GM12878 (cell line): ENCODE results near the gene FOXL3.

ENCODE experiments used
- CTCF ChIP-seq, 3 experiments: IDR thresholded peaks in 2 of 3; conservative IDR thresholded peaks in 1 of 3; 2 replicates each; pipeline ENCODE4 v1.5.1; 2011; ENCODE audit warnings: low read depth in 3 of 3, low read length in 3 of 3, mild to moderate bottlenecking in 3 of 3, control low read depth in 2 of 3, moderate library complexity in 2 of 3, inconsistent platforms in 1 of 3, mixed read lengths in 1 of 3; ENCODE audit not compliant: control insufficient read depth in 2 of 3, insufficient read depth in 1 of 3; ENCODE audit errors: extremely low read depth in 1 of 3
- MAX ChIP-seq: IDR thresholded peaks from 2 replicates; pipeline ENCODE4 v1.6.1; 2012; ENCODE audit warnings: low read depth, low read length, improper control_type of control experiment
- NFXL1 ChIP-seq: fragments of 450-650 bp; IDR thresholded peaks from 2 replicates; pipeline ENCODE4 v1.6.1; 2017; ENCODE audit warnings: antibody characterized with exemption, mild to moderate bottlenecking, borderline replicate concordance
- NRF1 ChIP-seq: conservative IDR thresholded peaks from 2 replicates; pipeline ENCODE4 v1.6.1; 2011; ENCODE audit warnings: mild to moderate bottlenecking, low read depth, low read length, improper control_type of control experiment
- POLR2A ChIP-seq: IDR thresholded peaks from 2 replicates; pipeline ENCODE4 v1.6.1; 2011; ENCODE audit warnings: low read depth, mild to moderate bottlenecking, low read length
- TCF3 ChIP-seq: IDR thresholded peaks from 2 replicates; pipeline ENCODE4 v1.6.1; 2012; ENCODE audit warnings: low read depth, mild to moderate bottlenecking, low read length, borderline replicate concordance; ENCODE audit not compliant: insufficient read depth
- TF ChIP-seq, protein P1 (sequence below): IDR thresholded peaks from 2 replicates; pipeline ENCODE4 v1.6.1; 2011; ENCODE audit warnings: low read depth, low read length, improper control_type of control experiment, borderline replicate concordance

GRCh38 chr7:295155-296154, 5.5 kb downstream of the FOXL3 start:
- TF ChIP-seq CTCF (IDR thresholded peaks at IDR 0.05 in 2 of 3, conservative IDR thresholded peaks at IDR 0.05 in 1 of 3; ENCODE audit: control insufficient read depth in 2 of 3, extremely low read depth in 1 of 3, insufficient read depth in 1 of 3, low read depth in 3 of 3, low read length in 3 of 3) (no peak), POLR2A (no peak), TCF3 (no peak), NFXL1 (no peak), NRF1 (no peak), MAX (no peak)
- TF ChIP-seq, protein P1, sequence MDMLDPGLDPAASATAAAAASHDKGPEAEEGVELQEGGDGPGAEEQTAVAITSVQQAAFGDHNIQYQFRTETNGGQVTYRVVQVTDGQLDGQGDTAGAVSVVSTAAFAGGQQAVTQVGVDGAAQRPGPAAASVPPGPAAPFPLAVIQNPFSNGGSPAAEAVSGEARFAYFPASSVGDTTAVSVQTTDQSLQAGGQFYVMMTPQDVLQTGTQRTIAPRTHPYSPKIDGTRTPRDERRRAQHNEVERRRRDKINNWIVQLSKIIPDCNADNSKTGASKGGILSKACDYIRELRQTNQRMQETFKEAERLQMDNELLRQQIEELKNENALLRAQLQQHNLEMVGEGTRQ = no peak
